Stimulated activated CD4-positive, alpha-beta T cell treated with anti-CD3 and anti-CD28 coated beads, Interleukin-1b, Interleukin-23, amount 100 ng/mL, for 4 hours (primary cell): ENCODE data around the gene HOXA3.

Source experiments
- DNase-seq, 2 donors: peaks; one replicate each; pipeline ENCODE4 v3.0.0-alpha.2; 2020; ENCODE audit warnings: low read depth in 2 of 2

The HOXA3 gene

DNA sequence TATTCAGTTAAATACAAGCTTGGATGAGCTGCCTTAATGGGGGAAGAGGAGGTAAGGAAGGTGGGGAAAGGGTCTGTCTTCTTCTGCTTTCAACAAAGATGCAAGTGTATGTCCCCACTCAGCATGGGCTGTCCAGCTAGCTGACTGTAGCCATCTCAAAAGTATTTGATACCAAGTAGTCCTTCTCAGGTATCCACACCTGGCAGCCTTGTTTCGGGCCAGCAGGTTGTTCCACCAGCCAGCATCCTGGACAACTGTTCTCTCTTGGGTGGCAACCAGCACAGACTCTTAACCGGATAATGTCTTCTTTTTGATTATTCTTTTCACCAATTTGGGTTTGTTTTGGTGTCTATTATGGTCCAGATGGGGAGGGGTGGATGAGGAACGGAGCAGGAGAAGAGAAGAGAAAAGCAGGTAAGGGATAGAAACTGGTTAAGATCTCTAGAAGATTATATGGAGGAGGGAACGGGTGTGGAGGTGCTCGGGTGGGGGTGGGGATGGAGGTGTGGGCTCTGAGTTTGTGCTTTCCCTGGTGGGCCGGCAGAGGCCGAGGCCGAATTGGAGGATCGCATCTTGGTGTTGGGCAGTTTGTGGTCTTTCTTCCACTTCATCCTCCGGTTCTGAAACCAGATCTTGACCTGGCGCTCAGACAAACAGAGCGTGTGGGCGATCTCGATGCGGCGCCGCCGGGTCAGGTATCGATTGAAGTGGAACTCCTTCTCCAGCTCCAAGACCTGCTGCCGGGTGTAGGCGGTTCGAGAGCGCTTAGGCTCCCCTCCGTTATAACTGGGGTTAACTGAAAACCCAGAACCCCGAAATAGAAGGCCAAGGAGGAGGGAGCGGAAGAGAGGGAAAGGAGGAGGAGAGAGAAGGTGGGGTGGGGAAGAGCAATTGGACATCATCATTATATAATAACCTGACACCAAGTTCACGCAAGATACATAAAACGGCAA is 23.3 kb downstream of the HOXA3 start:
- no peak for DNase-seq

DNA sequence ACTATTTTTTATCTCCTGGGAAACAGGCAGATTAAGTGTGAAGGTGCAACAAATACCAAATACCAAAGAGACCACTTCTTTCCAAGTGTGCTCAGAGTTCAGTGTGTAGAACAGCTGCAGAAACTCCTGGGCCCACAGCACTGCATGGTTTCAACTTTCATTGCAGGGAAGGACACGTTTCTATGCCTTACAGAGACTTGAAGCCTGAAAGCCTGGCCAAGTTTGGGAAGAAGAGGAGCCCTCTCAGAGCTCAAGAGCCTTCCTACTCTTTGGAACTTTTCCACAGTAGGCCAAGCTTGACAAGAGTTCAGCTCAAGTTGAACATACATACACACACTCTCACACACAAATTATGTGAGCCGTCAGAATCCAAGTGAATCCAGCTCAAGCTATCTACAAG is 24.3 kb downstream of the HOXA3 start:
- DNase-seq = no peak

DNA sequence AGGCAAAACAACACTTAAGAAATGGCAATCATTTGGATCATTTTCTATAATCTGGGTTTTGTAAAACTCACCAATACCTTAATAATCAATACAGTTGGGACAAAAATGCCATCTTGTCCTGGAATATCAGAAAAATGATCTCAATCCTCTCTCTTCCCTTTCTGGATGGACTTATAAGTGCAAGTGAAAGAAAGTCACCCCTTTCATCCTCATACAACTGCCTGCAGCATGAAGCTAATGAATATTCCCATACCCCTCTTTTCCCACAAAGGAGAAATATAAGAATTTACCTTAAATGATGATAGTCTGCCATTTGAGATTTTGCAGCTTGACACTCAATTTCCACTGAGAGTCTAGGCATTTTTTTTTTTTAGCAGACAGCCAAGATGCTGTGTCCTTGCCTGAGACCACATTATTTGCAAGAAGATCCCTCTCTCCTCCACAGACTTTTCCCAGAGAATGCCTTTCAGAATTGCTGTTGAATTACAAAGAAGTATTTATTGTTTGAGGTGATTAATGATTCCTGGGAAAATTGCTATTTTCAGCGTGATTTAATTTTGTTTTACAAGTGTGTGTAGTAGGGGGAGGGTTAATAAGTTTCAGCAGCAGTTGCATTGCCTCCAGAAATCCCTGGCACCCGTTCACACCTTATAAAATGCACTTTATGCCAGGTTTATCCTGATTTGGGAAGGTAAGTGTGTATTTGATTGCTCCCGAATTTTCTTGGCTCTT is 25.6 kb downstream of the HOXA3 start:
- no peak for DNase-seq

DNA sequence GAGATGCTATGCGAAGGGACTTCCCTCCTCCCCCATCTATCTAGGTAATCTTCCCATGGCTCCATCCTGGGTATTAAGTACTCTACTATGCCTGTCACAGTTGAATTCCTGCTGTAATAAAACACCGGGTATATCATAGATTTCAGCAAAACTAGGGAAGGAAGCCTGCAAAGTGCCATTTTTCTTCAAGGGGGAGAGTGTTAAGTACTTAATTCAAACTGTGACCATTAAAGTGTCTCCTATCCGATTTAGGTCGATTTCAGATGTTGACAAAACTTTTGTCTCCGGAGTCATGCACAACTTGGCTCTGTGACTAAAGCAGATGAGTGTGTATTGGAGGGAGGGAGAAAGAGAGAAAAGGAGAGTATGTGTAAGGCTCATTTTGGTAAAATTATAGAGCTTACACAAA is 26.4 kb downstream of the HOXA3 start:
- DNase-seq = no peak

DNA sequence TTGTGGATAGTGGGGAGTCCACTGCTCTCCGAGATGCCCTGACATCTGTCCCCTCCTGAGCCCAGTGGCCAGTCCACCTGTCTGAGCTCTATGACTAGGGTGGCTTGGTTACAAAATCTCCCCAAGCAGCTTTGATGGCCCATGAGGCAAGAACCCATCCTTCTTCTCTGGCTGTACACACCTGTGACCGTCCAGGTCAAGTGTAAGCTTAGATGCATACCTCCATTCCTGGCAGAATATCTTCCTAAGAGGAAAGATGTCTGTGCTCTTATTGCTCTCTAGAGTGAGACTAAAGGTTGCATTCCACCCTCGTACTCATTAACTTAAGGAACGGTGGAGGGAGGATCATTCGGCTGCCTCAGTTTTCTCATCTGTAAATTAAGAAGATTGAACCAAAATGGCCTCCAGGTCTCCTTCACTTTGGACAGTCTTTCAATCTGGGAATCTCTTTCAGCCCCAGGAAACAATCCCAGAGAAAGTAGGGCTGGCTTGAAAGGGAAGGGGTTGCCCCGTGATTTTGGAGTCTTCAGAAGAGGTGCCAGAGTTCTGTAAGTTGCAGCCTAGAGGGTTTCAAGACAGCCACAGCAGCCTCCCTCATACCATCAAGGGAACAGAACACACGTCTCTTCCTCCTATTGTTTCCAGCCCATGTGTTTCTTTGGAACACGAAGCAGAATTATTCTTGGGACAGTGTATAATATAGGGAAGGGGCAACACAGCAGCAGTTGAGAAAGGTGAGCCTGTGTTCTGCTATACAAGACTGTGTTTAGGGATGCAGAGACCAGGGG is 27.3 kb downstream of the HOXA3 start:
- no peak for DNase-seq

DNA sequence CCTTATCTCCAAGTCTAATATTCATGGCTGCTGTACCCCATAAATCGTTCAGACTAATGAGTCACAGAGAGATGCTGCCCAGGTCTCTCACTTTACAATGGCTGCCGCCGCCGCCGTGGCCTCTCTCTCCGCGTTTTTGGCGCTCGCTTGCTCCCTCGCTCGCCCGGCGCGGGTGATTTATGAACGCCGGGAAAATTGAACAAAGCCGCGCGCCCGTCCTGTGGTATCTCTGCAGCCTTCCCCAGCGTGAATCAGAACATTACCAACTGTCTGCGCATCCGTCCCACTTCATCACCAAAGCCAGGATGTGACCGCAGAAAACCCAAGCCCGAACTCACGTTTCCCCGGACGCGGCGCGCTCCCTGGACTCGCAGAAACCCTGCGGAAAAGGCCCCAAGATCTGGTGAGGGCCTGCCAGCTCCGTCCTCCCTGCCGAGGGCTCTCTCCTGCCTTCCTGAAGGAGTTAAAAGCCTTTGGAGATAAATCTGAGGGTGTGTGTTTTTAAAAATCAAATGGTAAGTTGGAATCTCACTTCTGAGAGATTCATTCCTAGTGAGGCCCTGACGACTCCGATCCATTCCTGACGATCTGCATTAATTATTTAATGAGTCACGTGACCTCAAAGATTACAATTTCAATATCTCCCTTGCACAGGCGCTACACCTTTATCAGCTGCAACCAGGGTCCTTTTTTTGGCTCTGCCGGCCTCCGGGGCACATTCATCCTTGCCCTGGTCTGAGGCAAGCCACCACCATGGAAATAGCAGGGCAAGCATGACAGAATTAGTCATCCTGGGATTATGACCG is 28.1 kb downstream of the HOXA3 start:
- no peak for DNase-seq

DNA sequence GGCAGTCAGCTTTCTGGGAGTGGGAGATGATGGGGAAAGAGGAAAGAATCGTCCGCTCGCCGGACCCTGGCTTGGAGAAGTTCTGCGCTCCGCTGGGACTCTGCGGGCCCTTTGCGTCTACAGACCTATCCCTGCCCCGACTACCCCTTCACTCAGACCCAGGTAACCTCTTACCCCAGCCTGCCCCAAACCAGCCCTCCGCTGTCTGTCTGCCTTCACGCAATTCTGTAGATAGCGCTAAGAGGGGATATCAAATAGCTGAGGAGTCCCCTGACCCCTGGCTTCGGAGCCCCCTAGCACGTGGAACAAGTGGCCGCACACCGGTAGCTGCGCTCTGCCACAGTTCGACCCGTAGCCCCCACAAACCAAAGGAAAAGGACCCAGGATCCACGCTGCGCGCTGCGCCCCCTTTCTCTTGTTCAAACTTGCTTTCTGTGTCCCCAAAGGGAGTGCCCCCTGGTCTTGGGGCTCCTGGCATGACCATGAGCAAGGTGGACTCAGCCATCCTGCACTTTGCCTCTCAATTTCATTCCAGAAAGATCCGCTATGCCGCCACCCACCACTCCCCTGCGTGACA is 28.8 kb downstream of the HOXA3 start:
- no peak for DNase-seq

DNA sequence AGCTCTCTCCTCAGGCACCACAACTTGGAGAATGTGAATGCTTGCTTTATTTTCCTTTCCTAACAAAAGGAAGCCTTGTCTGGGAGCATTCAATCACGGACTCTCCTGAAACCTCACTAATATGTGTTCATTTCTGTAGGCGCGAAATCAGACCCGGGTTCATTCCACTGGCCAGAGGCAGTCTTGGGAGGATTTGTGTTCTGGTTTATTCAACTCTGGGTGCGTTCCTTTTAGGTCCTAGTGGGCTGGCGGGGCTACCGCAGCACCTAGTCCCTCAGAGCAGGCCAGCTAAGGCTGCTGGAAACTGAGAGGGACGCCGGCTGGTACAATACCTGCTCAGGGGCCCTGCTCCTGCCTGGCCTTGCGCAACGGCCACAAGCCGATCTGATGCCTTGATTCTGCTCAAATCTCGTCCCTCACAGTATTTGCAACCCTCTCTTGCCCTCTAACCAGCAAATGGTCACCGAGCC is 29.3 kb downstream of the HOXA3 start:
- no peak for DNase-seq

DNA sequence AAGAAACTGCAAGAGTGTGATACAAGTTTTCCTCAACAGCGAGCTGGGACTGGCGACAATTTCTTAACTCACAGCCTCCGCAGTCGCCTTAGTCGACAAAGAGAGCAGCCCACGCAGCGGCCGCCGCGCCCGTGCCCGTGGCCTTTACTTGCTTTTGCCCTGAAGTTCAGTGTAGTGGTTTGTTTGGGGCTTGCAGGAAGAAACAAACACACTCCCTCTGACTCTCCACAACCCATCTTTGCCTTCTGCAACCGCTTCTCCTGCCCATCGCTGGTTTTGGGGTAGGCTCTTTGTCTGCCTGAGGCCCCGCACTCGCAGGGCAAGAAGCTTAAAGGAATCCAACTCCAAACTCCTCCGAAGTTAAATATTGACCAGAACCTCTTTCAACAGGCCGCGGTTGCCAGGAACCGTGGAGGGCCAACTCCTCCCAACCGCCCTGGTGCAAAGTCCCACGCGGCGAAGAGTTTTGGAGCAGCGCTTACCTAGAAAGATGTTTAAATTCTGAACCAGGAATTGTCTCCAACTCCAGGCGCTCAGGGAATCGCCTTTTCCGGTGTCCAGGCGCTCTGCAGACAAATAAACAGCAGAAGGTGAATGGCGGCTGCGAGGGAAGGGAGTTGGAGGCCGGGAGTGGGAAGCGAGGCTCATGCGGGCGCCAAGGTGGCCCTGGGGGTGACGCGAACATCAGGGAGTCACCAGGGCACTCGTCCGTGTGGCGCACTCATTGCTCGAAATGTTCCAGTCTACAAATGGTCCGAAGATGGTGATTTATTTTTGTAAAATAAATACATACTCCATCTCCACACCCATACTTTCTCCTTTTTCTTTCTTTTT is 30.1 kb downstream of the HOXA3 start:
- no peak for DNase-seq

DNA sequence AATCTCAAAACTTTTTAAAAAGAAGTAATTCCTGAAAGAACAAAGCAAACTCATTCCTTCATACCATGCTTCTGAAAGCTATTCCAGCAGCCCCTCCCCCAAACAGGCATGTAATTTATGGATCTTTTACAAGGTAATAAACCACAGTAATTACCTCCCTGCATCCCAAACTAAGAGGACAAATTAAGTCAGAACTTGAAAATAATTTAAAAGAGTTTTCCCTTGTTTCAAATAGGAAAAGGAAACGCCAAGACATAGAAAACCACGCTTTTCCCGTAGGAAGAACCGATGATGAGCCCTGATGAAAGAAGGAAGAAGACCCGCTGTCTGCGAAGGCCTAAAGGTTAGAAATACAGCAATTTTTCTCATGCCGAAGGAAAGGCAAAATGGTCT is 30.7 kb downstream of the HOXA3 start:
- DNase-seq = no peak

DNA sequence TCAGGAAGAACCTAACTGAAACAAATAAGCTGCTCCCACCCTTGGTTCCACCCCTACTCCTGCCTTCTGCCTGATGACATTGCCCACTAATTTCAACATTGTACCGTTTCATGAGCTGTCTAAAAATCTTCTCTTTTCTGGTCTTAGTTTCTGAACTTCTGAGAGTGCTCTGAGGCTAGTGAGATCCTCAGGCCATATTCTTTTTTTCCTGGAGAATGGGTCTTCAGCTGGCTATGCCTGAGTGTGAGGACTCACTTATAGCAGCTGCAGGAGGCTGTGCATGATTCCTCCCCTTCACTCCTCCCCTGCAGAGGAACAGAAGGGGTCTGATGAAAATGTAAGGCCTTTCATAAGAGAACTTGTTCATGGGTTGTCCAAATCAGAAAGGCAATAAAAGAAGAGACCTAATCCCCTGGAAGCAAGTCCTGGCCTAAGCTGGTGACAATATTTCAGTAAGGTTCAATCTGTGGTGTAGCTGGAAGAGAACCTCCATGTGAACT is 32.9 kb downstream of the HOXA3 start:
- no peak for DNase-seq

DNA sequence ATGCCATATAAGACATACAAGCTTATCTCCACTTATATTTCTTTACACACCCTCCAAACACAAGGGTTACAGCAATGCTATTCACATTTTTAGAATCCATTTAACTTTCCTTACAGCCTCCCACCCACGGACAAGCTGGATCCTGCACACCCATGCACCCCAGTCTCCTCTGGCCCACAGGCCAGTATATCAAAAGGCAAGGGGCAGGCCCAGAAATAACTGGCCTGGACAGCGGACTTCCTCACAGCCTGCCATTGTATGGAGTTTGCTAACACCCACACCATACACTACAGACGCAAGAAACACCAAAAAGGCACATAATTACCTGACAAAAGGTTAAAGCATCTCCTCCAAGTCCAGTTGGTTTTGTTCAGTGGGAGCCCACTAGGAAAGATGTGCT is 33.8 kb downstream of the HOXA3 start:
- DNase-seq = no peak

DNA sequence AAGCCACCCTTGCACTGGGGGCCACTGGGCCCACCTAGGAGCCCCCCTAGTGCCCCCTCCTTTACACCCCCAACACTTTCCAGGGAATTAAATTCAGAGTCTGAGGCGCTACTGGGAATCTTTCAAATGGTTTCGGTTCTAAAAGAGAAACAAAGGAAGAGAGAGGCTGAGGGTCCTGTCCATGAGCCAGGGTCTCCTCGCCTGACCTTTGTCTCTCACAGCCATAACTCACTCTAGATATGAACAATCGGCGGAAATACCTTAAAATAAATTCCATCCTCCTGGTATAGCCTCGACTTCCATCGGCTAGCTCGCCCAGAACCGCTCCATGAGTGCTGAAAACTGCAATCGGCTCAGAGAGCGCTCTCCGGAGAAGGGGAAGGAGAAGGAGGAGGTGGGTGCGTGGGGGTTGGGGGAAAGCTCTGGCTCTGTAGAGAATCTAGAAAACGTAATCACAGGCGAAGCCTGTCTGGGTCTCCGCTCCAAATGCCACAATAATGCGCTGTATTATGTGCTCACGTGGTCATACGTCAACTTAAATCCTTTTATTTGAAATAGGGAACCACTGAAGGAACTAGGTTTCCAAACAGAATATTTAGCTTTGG is 34.4 kb downstream of the HOXA3 start:
- no peak for DNase-seq

DNA sequence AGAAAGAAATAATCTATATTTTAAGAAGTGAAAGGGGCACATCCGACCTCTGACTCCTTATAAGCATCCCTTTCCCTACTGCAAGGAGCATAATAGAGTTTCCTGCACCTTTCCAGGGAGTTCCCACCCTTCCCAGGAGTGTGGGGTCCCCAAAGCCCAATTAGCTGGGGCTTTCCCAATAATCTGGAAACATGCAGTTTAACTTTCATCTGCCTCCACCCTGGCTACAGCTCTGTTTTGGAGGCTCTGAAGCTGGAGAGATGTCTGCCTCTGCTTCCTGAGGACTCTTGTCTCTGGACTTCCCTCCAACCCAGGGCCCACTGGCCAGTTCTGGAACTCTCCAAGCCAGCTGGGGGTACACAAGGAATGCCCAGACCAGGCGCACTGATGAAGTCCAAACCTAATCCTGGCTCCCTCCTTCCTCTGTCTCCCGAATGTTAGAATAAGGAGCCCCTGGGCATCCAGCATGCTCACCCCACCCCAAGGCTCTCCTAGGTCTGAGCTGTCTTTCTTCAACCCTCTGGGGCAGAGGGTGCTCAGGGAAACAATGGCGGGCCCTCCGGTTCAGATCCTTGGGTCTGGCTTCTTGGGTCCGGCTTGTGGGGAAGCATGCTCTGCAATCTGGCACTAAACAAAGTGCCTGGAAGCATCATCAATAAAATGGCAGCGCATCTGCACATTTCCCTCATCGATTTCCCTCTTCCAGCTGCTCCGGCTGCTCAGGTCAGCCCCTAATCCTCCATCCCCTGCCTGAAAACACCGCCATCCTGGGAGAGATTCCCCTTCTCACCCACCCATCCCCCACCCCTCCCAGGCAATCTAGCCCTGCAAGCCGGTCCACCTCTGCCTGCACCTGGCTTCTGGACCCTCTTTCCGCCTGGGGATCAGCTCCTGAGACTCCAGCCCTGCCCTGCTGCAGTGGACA is 35.2 kb downstream of the HOXA3 start:
- DNase-seq = no peak

DNA sequence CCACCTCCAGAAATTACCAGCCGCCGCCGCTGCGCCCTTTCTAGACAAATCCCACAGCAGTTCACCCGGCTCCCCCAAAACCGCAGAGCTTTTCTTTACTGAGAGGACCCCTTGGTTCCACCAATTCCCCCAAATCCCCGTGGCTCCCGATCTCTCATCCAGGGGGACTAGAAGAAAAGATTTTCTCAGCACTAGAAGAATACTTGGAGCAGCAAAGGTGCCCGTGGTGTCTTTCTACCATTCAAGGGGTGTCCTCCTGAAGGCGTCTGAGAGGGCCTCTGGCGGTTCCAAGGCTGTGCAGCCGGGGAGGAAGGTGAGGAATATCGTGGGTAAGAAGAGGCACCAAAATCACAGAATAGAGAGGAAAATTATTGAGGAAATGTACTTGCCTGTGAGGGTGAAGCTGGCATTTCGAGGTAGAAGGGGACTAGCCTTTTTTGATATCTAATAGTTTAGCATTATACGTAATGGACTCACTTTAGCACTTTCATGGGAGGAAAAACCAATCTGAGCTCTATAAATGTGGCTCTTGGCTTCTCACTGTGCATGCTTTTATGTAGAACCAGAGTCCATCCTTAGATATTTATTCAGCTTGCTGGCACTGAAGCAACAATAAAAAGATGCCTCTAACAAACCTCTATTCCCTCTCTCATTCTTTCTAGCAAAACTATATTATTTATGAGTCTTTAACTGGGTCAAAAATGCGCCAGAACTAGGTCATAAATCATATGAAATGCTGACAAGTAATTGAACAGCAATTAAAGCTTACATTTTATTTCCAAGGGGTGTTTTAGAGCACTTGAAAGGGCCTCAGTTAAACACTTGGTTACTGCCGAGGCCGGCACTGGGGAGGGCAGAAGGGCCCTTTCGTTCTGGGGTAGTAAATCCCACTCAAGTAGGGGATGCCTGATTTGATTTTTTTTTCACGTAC is 36.1 kb downstream of the HOXA3 start:
- DNase-seq = no peak

DNA sequence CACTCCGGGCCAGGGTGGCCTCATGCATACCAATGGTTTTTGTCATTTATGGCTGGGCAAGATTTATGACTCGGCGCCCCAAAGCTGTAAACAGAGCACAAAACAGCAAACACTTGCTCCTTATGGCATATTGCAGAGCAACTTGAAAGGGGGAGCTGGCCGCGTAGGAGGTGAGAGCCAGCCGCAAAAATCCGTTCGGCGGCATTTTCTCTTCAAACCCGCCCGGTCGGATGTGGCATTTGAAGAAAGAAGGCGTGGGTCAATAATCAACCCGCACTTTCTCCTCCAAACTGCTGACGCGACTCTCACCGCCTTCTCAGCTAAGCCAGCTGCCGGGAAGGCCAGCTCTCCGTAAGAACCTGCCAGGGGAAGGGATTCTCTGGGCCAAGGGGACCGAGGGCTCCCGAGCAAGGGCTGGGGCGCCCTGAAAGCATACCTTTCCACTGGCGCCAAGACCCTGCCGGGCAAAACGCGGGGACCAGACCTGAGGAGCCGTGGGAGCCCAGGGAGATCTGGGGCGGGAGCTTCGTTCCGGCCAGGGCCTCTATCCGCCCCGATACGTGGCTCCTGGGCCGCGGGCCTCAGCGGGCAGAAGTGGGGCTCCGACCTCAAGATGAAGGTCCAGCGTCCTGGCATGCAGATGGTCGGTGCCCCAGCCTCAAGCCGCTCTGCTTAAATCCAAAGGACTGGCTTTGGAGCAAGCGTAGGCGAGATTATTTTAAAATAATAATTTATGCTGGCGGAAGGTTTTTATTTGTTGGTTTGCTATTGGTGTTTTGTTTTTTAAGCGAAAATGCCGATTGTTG is 37.0 kb downstream of the HOXA3 start:
- DNase-seq = no peak
